ENCODE measurements around the gene IL25. TPM values are rescaled to one million over a fixed set of nuclear protein-coding genes. Genes with fewer than 3 reads are reported as not detected.

IL25 gene
- total RNA-seq, 1 experiment from 2014 or later, result not detected

DNA sequence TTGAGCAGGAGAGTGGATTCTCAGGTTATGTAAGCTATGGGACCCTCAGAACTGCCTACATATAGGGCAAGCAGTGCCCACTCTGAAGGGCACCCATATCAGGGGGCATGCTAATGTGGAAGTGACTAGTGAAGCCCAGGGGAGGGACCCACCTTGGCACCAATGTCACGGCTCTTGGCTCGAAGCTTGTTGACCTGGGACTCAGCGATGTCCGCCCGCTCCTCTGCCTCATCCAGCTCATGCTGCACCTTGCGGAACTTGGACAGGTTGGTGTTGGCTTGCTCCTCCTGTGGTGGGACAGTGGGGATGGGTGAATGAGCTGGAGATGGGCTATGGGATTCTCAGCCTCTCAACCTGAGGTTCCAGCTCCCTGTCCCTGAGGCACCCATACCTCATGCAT lies 9.7 kb downstream of the IL25 start:
- no peak overlapping the region for H3K4me3 ChIP-seq (ENCODE audit: low read depth in 2 of 2, low read length in 2 of 2)
- ATAC-seq, result no peak
- in situ Hi-C loops (cut with HindIII; ENCODE audit: low pct_unique_long_range_greater_than_20kb, low sequenced_read_pairs) (no loop called here), intact Hi-C loops (cut with micrococcal nuclease; ENCODE audit: unreplicated experiment) (loop anchor here (5.0 kb wide), 1 partner anchor 55 kb away; no protein-coding TSS in a partner anchor)
- H3K36me3 ChIP-seq (ENCODE audit: control insufficient read depth, insufficient read depth, low read length), result no peaks in the 10 kb centered on the region
- no TSS peak for BruUV-seq (replicated peaks)
- DNase-seq (ENCODE audit: low read depth, low spot score), result no peak
- TF ChIP-seq POLR2AphosphoS5 (IDR thresholded peaks at IDR 0.05; ENCODE audit: low read depth, low read length) (no peak), REST (IDR thresholded peaks at IDR 0.05; ENCODE audit: insufficient read depth in 1 of 2, low read depth in 2 of 2, low read length in 1 of 2) (no peak), SIN3A (IDR thresholded peaks at IDR 0.05; ENCODE audit: borderline replicate concordance, insufficient read depth, low read depth, low read length) (no peak), TCF7L2 (IDR thresholded peaks at IDR 0.05; ENCODE audit: low read depth, low read length) (no peak)
- TF ChIP-seq, protein P1, sequence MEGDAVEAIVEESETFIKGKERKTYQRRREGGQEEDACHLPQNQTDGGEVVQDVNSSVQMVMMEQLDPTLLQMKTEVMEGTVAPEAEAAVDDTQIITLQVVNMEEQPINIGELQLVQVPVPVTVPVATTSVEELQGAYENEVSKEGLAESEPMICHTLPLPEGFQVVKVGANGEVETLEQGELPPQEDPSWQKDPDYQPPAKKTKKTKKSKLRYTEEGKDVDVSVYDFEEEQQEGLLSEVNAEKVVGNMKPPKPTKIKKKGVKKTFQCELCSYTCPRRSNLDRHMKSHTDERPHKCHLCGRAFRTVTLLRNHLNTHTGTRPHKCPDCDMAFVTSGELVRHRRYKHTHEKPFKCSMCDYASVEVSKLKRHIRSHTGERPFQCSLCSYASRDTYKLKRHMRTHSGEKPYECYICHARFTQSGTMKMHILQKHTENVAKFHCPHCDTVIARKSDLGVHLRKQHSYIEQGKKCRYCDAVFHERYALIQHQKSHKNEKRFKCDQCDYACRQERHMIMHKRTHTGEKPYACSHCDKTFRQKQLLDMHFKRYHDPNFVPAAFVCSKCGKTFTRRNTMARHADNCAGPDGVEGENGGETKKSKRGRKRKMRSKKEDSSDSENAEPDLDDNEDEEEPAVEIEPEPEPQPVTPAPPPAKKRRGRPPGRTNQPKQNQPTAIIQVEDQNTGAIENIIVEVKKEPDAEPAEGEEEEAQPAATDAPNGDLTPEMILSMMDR (IDR thresholded peaks at IDR 0.05), result no peak
- H3K9me3 ChIP-seq (ENCODE audit: control insufficient read depth, insufficient read depth, low read depth, low read length), result no peaks in the 10 kb centered on the region
- no peak overlapping the region for H3K27ac ChIP-seq (ENCODE audit: low read length)
- no peaks in the 10 kb centered on the region for H3K27me3 ChIP-seq (ENCODE audit: control insufficient read depth, insufficient read depth, low read length)
- CTCF ChIA-PET, result no interaction called here
- POLR2A ChIA-PET, result interaction anchor here (0.6 kb wide), 1 partner anchor 76 kb away, joined by 5 read pairs; the partner anchor contains the start of gene BCL2L2
- no peaks in the 10 kb centered on the region for H3K4me1 ChIP-seq (ENCODE audit: control insufficient read depth, insufficient read depth, low read length)

- no TSS peak for BruUV-seq (replicated peaks)
- ATAC-seq, result no peak
- intact Hi-C loops (cut with micrococcal nuclease; ENCODE audit: unreplicated experiment) (loop anchor here (5.0 kb wide), 1 partner anchor 56 kb away; no protein-coding TSS in a partner anchor), in situ Hi-C loops (cut with HindIII; ENCODE audit: low pct_unique_long_range_greater_than_20kb, low sequenced_read_pairs) (no loop called here)
- Histone ChIP-seq H3K4me3 (ENCODE audit: low read depth in 2 of 2, low read length in 2 of 2) (no peak overlapping the region), H3K27ac (ENCODE audit: low read length) (no peak overlapping the region), H3K9me3 (ENCODE audit: control insufficient read depth, insufficient read depth, low read depth, low read length) (no peaks in the 10 kb centered on the region), H3K4me1 (ENCODE audit: control insufficient read depth, insufficient read depth, low read length) (no peaks in the 10 kb centered on the region), H3K36me3 (ENCODE audit: control insufficient read depth, insufficient read depth, low read length) (no peaks in the 10 kb centered on the region), H3K27me3 (ENCODE audit: control insufficient read depth, insufficient read depth, low read length) (no peaks in the 10 kb centered on the region)
- CTCF ChIA-PET, result no interaction called here
- POLR2A ChIA-PET, result no interaction called here
- DNase-seq (ENCODE audit: low read depth, low spot score), result no peak
- TF ChIP-seq, protein P1 (IDR thresholded peaks at IDR 0.05), result no peak
- TF ChIP-seq SIN3A (IDR thresholded peaks at IDR 0.05; ENCODE audit: borderline replicate concordance, insufficient read depth, low read depth, low read length), result no peak
- TF ChIP-seq REST (IDR thresholded peaks at IDR 0.05; ENCODE audit: insufficient read depth in 1 of 2, low read depth in 2 of 2, low read length in 1 of 2), result no peak
- no peak for TF ChIP-seq POLR2AphosphoS5 (IDR thresholded peaks at IDR 0.05; ENCODE audit: low read depth, low read length)
- no peak for TF ChIP-seq TCF7L2 (IDR thresholded peaks at IDR 0.05; ENCODE audit: low read depth, low read length)
Measured at GRCh38 chr14:23382731-23383440, 10.3 kb downstream of the IL25 start.
